Spleen (tissue), 7 donors: ENCODE measurements around the gene CSNK1G2.

Experiments used
- POLR2A ChIP-seq, 3 donors: fragments of 450-650 bp; IDR thresholded peaks; one replicate each; pipeline ENCODE4 v1.5.1; 2017; ENCODE audit warnings: antibody characterized with exemption in 3 of 3, mild to moderate bottlenecking in 1 of 3
- POLR2AphosphoS5 ChIP-seq, 3 donors: sonication (generic); formaldehyde crosslinking; IDR thresholded peaks; one replicate each; pipeline ENCODE4 v1.5.1; 2017; ENCODE audit warnings: antibody characterized with exemption in 3 of 3
- TF ChIP-seq, protein P1 (sequence below), 11 experiments: fragments of 200-600 bp in 7 of 11; fragments of 450-650 bp in 4 of 11; sonication (generic) in 4 of 11; IDR thresholded peaks in 8 of 11; conservative IDR thresholded peaks in 3 of 11; 1 replicate in 7 of 11; 2 replicates in 4 of 11; pipeline versions ENCODE4 v1.4.0 to v1.8.0; 2016 to 2021; ENCODE audit warnings: antibody characterized with exemption in 11 of 11, inconsistent platforms in 4 of 11, mild to moderate bottlenecking in 1 of 11
- donor health status: DM: no; HTN: no; CAD: no; lungs with moderate emphysema.
- donor health status: DM: no; HTN: no; CAD: no.
- donor health status: DM: no; HTN: no; CAD: no.

DNA sequence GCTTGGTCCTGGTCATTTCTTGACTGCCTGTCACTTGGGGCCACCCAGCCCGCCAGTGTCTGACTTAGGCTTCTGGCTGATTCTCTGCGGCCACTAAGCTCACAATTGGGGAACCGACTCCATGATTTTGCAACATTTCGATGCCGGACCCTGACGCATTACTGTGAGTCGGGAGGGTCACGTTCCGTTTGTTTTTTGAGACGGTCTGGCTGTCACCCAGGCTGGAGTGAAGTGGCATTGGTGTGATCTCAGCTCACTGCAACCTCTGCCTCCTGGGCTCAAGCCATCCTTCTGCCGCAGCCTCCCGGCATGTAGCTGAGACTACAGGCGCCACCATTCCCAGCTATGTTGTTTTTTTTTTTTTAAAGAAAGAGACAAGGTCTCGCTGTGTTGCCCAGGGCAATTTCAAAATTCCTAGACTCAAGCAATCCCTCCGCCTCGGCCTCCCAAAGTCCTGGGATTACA, 39.0 kb upstream of the CSNK1G2 start:
- TF ChIP-seq POLR2AphosphoS5 (IDR thresholded peaks at IDR 0.05) = peak; percentile 7 to 71 (median 56)
- TF ChIP-seq, protein P1, sequence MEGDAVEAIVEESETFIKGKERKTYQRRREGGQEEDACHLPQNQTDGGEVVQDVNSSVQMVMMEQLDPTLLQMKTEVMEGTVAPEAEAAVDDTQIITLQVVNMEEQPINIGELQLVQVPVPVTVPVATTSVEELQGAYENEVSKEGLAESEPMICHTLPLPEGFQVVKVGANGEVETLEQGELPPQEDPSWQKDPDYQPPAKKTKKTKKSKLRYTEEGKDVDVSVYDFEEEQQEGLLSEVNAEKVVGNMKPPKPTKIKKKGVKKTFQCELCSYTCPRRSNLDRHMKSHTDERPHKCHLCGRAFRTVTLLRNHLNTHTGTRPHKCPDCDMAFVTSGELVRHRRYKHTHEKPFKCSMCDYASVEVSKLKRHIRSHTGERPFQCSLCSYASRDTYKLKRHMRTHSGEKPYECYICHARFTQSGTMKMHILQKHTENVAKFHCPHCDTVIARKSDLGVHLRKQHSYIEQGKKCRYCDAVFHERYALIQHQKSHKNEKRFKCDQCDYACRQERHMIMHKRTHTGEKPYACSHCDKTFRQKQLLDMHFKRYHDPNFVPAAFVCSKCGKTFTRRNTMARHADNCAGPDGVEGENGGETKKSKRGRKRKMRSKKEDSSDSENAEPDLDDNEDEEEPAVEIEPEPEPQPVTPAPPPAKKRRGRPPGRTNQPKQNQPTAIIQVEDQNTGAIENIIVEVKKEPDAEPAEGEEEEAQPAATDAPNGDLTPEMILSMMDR (IDR thresholded peaks at IDR 0.05 in 8 of 11, conservative IDR thresholded peaks at IDR 0.05 in 3 of 11) = no peak
- TF ChIP-seq POLR2A (IDR thresholded peaks at IDR 0.05) = no peak
